Adipocyte (in vitro differentiated cells): ENCODE data around the gene MCC.
A peak's percentile ranks its signal among the peaks of the same experiment; 100 is the strongest.

ENCODE experiments used
- DNase-seq: peaks from one replicate; pipeline ENCODE4 v3.0.0-alpha.2; 2015; ENCODE audit warnings: low read depth
- H3K27me3 ChIP-seq: replicated peaks from 2 replicates; pipeline ENCODE4 v1.7.0; 2013; ENCODE audit warnings: mild to moderate bottlenecking, low read length, moderate library complexity; ENCODE audit not compliant: control insufficient read depth, insufficient read depth
- H3K36me3 ChIP-seq: 2 replicates; pipeline ENCODE4 v1.7.0; 2013; ENCODE audit warnings: low read length, mild to moderate bottlenecking, moderate library complexity; ENCODE audit not compliant: control insufficient read depth, insufficient read depth, severe bottlenecking
- H3K4me1 ChIP-seq: 2 replicates; pipeline ENCODE4 v1.7.0; 2013; ENCODE audit warnings: mild to moderate bottlenecking, low read length, moderate library complexity; ENCODE audit not compliant: control insufficient read depth, insufficient read depth
- H3K4me3 ChIP-seq: 2 replicates; pipeline ENCODE4 v1.7.0; 2013; ENCODE audit warnings: mild to moderate bottlenecking, low read length, moderate library complexity
- H3K9ac ChIP-seq: 2 replicates; pipeline ENCODE4 v1.7.0; 2013; ENCODE audit warnings: mild to moderate bottlenecking, low read length, moderate library complexity
- H3K9me3 ChIP-seq: 2 replicates; pipeline ENCODE4 v1.7.0; 2013; ENCODE audit warnings: mild to moderate bottlenecking, low read length, moderate library complexity; ENCODE audit not compliant: control insufficient read depth

MCC gene

GRCh38 chr5:113513384-113514288, 25.4 kb upstream of the MCC start, which contains the start of gene YTHDC2:
Gene YTHDC2 (plus strand): TSS chr5:113513694. CDS start chr5:113513896, 202 bp downstream.
- peaks cover 6% of the 10 kb centered on the region for H3K36me3 ChIP-seq
- H3K4me1 ChIP-seq = peaks cover 23% of the 10 kb centered on the region
- peak within 1 kb of the TSS; percentile 91 for H3K4me3 ChIP-seq
- no peaks in the 10 kb centered on the region for H3K9me3 ChIP-seq
- H3K27me3 ChIP-seq = no peaks in the 10 kb centered on the region
- peak; percentile 94 for DNase-seq
- peak within 1 kb of the TSS; percentile 96 for H3K9ac ChIP-seq

- no peak overlapping the region for H3K4me3 ChIP-seq
- H3K9me3 ChIP-seq = no peaks in the 10 kb centered on the region
- no peaks in the 10 kb centered on the region for H3K27me3 ChIP-seq
- no peak overlapping the region for H3K9ac ChIP-seq
- H3K4me1 ChIP-seq = peaks cover 26% of the 10 kb centered on the region
- DNase-seq = no peak
- no peaks in the 10 kb centered on the region for H3K36me3 ChIP-seq
Observed at GRCh38 chr5:113512341-113512740, 24.1 kb upstream of the MCC start.

GRCh38 chr5:113510836-113511451, 22.7 kb upstream of the MCC start:
- Histone ChIP-seq H3K27me3 (no peaks in the 10 kb centered on the region), H3K4me3 (no peak overlapping the region), H3K36me3 (no peaks in the 10 kb centered on the region), H3K9ac (no peak overlapping the region), H3K4me1 (peaks cover 25% of the 10 kb centered on the region), H3K9me3 (no peaks in the 10 kb centered on the region)
- peak; percentile 74 for DNase-seq

GRCh38 chr5:113508756-113509155, 20.5 kb upstream of the MCC start:
- peaks cover 10% of the 10 kb centered on the region for H3K4me1 ChIP-seq
- H3K9ac ChIP-seq = no peak overlapping the region
- DNase-seq = peak; percentile 15
- H3K4me3 ChIP-seq = no peak overlapping the region
- H3K9me3 ChIP-seq = no peaks in the 10 kb centered on the region
- H3K27me3 ChIP-seq = no peaks in the 10 kb centered on the region
- no peaks in the 10 kb centered on the region for H3K36me3 ChIP-seq

- no peak for DNase-seq
- H3K9me3 ChIP-seq = no peaks in the 10 kb centered on the region
Observed at GRCh38 chr5:113507601-113508000, 19.3 kb upstream of the MCC start.

GRCh38 chr5:113505181-113505580, 16.9 kb upstream of the MCC start:
- Histone ChIP-seq H3K9ac (no peak overlapping the region), H3K36me3 (no peaks in the 10 kb centered on the region), H3K4me1 (peaks cover 10% of the 10 kb centered on the region), H3K27me3 (no peaks in the 10 kb centered on the region), H3K9me3 (no peaks in the 10 kb centered on the region), H3K4me3 (no peak overlapping the region)
- DNase-seq = peak; percentile 42

More at GRCh38 chr5:113507601-113508000, 19.3 kb upstream of the MCC start:
- Histone ChIP-seq H3K9ac (no peak overlapping the region), H3K36me3 (no peaks in the 10 kb centered on the region), H3K4me1 (peaks cover 10% of the 10 kb centered on the region), H3K4me3 (no peak overlapping the region), H3K27me3 (no peaks in the 10 kb centered on the region)

- Histone ChIP-seq H3K4me1 (no peaks in the 10 kb centered on the region), H3K9ac (no peak overlapping the region), H3K27me3 (no peaks in the 10 kb centered on the region), H3K36me3 (no peaks in the 10 kb centered on the region), H3K4me3 (no peak overlapping the region), H3K9me3 (peaks cover 2% of the 10 kb centered on the region)
- DNase-seq = no peak
Observed at GRCh38 chr5:113503146-113503545, 14.9 kb upstream of the MCC start.

- Histone ChIP-seq H3K36me3 (no peaks in the 10 kb centered on the region), H3K4me1 (no peaks in the 10 kb centered on the region), H3K9me3 (peaks cover 2% of the 10 kb centered on the region), H3K27me3 (no peaks in the 10 kb centered on the region), H3K9ac (no peak overlapping the region), H3K4me3 (no peak overlapping the region)
- DNase-seq = no peak
Observed at GRCh38 chr5:113502073-113502472, 13.8 kb upstream of the MCC start.

GRCh38 chr5:113495422-113495841, 7.2 kb upstream of the MCC start:
- H3K36me3 ChIP-seq = no peaks in the 10 kb centered on the region
- H3K4me3 ChIP-seq = no peak overlapping the region
- no peak overlapping the region for H3K9ac ChIP-seq
- no peaks in the 10 kb centered on the region for H3K27me3 ChIP-seq
- DNase-seq = peak; percentile 24
- no peaks in the 10 kb centered on the region for H3K4me1 ChIP-seq
- peaks cover 12% of the 10 kb centered on the region for H3K9me3 ChIP-seq

- no peaks in the 10 kb centered on the region for H3K27me3 ChIP-seq
- peaks cover 16% of the 10 kb centered on the region for H3K4me1 ChIP-seq
- DNase-seq = no peak
- no peak overlapping the region for H3K4me3 ChIP-seq
- no peak overlapping the region for H3K9ac ChIP-seq
- H3K9me3 ChIP-seq = peaks cover 14% of the 10 kb centered on the region
- H3K36me3 ChIP-seq = no peaks in the 10 kb centered on the region
Observed at GRCh38 chr5:113493446-113493845, 5.2 kb upstream of the MCC start.

GRCh38 chr5:113491022-113491421, 2.8 kb upstream of the MCC start:
- Histone ChIP-seq H3K4me3 (no peak overlapping the region), H3K9ac (no peak overlapping the region), H3K9me3 (peaks cover 14% of the 10 kb centered on the region), H3K27me3 (no peaks in the 10 kb centered on the region), H3K4me1 (peaks cover 22% of the 10 kb centered on the region), H3K36me3 (no peaks in the 10 kb centered on the region)
- no peak for DNase-seq
